Measurements from ENCODE around the gene BSN.

- TF ChIP-seq, protein P1, sequence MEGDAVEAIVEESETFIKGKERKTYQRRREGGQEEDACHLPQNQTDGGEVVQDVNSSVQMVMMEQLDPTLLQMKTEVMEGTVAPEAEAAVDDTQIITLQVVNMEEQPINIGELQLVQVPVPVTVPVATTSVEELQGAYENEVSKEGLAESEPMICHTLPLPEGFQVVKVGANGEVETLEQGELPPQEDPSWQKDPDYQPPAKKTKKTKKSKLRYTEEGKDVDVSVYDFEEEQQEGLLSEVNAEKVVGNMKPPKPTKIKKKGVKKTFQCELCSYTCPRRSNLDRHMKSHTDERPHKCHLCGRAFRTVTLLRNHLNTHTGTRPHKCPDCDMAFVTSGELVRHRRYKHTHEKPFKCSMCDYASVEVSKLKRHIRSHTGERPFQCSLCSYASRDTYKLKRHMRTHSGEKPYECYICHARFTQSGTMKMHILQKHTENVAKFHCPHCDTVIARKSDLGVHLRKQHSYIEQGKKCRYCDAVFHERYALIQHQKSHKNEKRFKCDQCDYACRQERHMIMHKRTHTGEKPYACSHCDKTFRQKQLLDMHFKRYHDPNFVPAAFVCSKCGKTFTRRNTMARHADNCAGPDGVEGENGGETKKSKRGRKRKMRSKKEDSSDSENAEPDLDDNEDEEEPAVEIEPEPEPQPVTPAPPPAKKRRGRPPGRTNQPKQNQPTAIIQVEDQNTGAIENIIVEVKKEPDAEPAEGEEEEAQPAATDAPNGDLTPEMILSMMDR (IDR thresholded peaks at IDR 0.05): no peak
- TF ChIP-seq POLR2A (IDR thresholded peaks at IDR 0.05): no peak
Observed at GRCh38 chr3:49602877-49603411, 48.7 kb downstream of the BSN start.

Measured in right lobe of liver (tissue), 4 donors.